AG10803 (cell line): ENCODE data around the gene FIP1L1.
A peak's percentile ranks its signal among the peaks of the same experiment; 100 is the strongest.

Source experiments
- DNase-seq: peaks from one replicate; pipeline ENCODE4 v3.0.0; 2010; ENCODE audit warnings: low read depth
- H3K4me3 ChIP-seq: 2 replicates; pipeline ENCODE4 v1.5.1; 2011; ENCODE audit warnings: mild to moderate bottlenecking, low read length, control low read depth
- TF ChIP-seq, protein P1 (sequence below): conservative IDR thresholded peaks from 2 replicates; pipeline ENCODE4 v1.5.1; 2011; ENCODE audit warnings: mild to moderate bottlenecking, low read length, control low read depth, inconsistent platforms

The FIP1L1 gene

DNA sequence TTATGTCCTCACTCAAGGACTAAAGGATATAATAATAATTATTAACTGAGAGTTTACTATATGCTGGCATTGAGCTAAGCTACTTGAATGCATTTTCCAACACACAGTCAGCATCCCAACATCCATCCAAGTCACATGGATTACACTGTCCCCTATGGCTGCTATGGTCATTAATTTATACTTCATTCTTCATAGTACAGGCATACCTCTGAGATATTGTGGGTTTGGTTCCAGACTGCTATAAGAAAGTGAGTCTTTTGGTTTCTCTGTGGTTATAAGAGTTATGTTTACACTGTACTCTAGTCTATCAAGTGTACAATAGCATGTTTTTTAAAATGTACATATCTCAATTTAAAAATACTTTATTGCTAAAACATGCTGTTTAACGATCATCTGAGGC, 124.7 kb downstream of the FIP1L1 start:
- no peak overlapping the region for H3K4me3 ChIP-seq
- TF ChIP-seq, protein P1, sequence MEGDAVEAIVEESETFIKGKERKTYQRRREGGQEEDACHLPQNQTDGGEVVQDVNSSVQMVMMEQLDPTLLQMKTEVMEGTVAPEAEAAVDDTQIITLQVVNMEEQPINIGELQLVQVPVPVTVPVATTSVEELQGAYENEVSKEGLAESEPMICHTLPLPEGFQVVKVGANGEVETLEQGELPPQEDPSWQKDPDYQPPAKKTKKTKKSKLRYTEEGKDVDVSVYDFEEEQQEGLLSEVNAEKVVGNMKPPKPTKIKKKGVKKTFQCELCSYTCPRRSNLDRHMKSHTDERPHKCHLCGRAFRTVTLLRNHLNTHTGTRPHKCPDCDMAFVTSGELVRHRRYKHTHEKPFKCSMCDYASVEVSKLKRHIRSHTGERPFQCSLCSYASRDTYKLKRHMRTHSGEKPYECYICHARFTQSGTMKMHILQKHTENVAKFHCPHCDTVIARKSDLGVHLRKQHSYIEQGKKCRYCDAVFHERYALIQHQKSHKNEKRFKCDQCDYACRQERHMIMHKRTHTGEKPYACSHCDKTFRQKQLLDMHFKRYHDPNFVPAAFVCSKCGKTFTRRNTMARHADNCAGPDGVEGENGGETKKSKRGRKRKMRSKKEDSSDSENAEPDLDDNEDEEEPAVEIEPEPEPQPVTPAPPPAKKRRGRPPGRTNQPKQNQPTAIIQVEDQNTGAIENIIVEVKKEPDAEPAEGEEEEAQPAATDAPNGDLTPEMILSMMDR: no peak
- DNase-seq: no peak

DNA sequence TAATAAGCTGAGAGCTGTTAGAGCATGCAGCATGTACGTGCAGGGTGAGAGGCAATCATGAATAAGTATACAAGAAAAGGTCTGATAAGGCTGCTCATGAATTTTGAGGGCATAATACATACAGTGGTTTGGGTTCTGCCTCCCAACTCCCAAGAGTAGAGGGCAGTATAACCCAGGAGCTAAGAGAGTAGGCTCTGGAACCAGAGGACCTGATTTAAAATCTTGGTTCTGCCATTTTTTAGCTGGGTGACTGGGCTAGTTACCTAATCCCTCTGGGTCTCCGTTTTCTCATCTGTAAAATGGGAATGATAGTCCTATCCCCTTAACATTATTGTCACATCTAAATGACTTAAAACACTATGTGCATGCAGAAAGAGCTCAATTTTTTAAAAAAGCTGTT, 128.5 kb downstream of the FIP1L1 start:
- H3K4me3 ChIP-seq: no peak overlapping the region
- TF ChIP-seq, protein P1: peak; percentile 26; the same call in 1 of the 2 replicates
- DNase-seq: no peak

DNA sequence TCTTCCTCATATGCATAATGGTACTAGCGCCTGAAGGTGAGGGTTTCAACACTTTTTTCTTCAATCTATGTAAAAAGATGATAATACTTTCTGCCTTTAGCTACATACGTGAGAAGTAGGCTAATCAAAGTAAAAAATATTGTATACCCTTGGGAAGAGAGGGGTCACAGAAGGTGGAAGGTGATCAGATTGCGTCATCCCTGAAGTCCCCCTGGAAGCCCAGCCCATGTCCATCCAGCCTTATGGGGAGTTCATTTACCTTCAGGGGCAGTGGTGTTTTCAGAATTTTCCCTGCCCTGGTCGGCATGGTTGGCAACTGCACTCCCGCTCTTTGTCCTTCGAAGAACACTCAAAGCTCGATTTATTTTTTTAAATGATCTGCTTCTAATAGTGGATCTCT, 129.6 kb downstream of the FIP1L1 start:
- no peak for DNase-seq
- H3K4me3 ChIP-seq: no peak overlapping the region
- TF ChIP-seq, protein P1: no peak

DNA sequence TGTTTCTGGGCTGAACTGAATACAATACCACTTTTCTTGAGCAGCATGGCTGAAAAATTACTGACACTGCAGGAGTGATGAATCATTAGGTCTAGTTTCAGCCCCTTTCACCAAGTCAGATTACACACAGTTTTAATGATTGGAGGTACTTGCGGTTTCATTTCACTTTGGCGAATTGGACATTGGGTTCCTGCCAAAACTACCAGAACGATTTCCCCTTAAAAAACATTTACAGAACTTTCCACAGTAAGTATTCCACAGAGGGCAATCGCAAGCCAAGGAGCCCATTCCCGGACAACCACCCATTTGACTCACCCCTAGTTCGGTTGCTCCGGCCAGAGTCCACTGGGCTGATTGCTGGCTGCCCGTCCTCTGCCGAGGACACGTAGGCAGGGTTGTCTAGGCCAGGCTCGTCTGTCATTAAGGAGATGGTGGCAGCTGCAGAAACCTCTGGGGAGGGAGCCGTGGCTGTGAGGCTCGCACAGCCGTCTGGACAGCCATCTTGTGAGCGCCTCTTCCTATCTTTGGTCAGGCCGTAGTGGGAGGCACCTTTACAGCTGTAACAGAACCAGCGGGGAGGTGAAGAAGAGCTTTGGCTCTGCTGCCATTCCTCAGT, 130.3 kb downstream of the FIP1L1 start:
- H3K4me3 ChIP-seq: no peak overlapping the region
- TF ChIP-seq, protein P1: no peak
- peak; percentile 25 for DNase-seq

DNA sequence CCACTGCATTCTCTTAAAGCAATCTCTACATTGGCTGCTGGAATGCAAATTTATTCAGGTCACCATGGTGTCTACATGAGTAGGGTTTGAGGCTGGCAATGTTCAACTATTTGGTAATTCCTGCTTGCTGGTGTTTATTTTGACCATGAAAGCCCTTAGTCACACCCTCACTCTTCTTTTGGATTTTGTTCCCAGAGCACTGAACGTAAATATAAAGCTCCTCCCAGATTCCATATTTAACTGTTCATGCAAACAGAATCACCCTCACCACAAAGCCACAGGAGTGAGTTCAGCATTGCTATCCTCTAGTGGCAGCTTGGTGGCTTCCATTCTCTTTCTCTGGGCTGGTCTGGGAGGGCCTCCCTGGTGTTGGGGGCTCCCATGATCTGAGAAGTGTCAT, 131.0 kb downstream of the FIP1L1 start:
- TF ChIP-seq, protein P1: peak; percentile 25
- H3K4me3 ChIP-seq: no peak overlapping the region
- peak; percentile 76 for DNase-seq

DNA sequence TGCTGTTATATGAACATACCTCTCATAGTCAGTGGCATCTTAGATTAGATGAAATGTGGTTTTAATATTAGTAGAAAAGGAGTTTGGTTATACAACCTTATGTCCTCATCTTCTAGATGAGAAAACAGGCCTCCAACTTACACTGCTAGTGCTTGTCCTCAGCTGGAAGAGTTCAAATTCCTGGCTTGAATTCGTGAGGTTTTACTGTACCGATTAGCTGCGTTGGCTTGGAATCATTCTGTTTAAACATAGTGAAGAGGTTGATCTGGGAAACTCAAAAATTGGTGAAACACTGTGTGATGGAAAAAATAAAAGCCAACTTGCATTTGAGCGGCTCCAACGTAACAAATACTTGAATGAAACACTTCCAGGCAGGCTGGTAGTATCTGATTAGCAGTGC, 132.9 kb downstream of the FIP1L1 start:
- TF ChIP-seq, protein P1: no peak

More for the DNA sequence above, 132.9 kb downstream of the FIP1L1 start:
- DNase-seq: peak; percentile 45
- no peak overlapping the region for H3K4me3 ChIP-seq
